ENCODE data around the gene DGKI.

DNA sequence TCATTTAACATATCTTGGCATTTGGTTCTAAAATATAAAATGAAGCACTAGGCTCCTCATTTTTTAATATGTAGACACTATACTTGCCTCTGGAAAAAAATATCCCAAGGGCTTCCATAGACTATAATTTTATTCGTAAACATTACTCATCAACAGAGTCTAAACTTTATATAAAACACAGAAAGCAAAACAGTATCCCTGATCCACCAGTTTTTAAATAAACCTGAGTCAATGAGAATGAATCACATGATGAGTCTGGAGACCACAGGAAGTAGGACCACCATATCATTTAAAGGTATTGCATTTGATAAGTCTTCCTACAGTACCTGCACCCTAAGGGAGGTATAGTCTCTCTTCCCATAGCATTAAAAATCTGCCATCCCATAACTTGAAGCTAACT lies 228.0 kb downstream of the DGKI start:
- TF ChIP-seq EP300 (IDR thresholded peaks at IDR 0.05; ENCODE audit: low read depth): no peak
- TF ChIP-seq, protein P1, sequence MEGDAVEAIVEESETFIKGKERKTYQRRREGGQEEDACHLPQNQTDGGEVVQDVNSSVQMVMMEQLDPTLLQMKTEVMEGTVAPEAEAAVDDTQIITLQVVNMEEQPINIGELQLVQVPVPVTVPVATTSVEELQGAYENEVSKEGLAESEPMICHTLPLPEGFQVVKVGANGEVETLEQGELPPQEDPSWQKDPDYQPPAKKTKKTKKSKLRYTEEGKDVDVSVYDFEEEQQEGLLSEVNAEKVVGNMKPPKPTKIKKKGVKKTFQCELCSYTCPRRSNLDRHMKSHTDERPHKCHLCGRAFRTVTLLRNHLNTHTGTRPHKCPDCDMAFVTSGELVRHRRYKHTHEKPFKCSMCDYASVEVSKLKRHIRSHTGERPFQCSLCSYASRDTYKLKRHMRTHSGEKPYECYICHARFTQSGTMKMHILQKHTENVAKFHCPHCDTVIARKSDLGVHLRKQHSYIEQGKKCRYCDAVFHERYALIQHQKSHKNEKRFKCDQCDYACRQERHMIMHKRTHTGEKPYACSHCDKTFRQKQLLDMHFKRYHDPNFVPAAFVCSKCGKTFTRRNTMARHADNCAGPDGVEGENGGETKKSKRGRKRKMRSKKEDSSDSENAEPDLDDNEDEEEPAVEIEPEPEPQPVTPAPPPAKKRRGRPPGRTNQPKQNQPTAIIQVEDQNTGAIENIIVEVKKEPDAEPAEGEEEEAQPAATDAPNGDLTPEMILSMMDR (IDR thresholded peaks at IDR 0.05): no peak
